ENCODE measurements around the gene TJP2.

Gene TJP2

GRCh38 chr9:69178583-69179011, 4.5 kb downstream of the TJP2 start:
- in situ Hi-C loops (cut with MboI; ENCODE audit: low sequenced_read_pairs, unreplicated experiment): loop anchor here (25.0 kb wide), 1 partner anchor 466 kb away; the partner anchor contains the start of gene PIP5K1B
- no peak for TF ChIP-seq CTCF (IDR thresholded peaks at IDR 0.05; ENCODE audit: borderline replicate concordance, control extremely low read depth, extremely low read depth, insufficient read depth, missing control alignments)
- no peak for DNase-seq (ENCODE audit: low spot score)

- no peak for TF ChIP-seq CTCF (IDR thresholded peaks at IDR 0.05; ENCODE audit: borderline replicate concordance, control extremely low read depth, extremely low read depth, insufficient read depth, missing control alignments)
- in situ Hi-C loops (cut with MboI; ENCODE audit: low sequenced_read_pairs, unreplicated experiment): loop anchor here (25.0 kb wide), 1 partner anchor 467 kb away; the partner anchor contains the start of gene PIP5K1B
Observed at GRCh38 chr9:69179037-69179436, 5.0 kb downstream of the TJP2 start.

GRCh38 chr9:69180200-69180599, 6.1 kb downstream of the TJP2 start:
- TF ChIP-seq CTCF (IDR thresholded peaks at IDR 0.05; ENCODE audit: borderline replicate concordance, control extremely low read depth, extremely low read depth, insufficient read depth, missing control alignments): no peak
- in situ Hi-C loops (cut with MboI; ENCODE audit: low sequenced_read_pairs, unreplicated experiment): loop anchor here (25.0 kb wide), 1 partner anchor 468 kb away; the partner anchor contains the start of gene PIP5K1B
- no peak for DNase-seq (ENCODE audit: low spot score)

More at GRCh38 chr9:69179037-69179436, 5.0 kb downstream of the TJP2 start:
- no peak for DNase-seq (ENCODE audit: low spot score)

- in situ Hi-C loops (cut with MboI; ENCODE audit: low sequenced_read_pairs, unreplicated experiment): loop anchor here (25.0 kb wide), 1 partner anchor 468 kb away; the partner anchor contains the start of gene PIP5K1B
Observed at GRCh38 chr9:69180670-69181069, 6.6 kb downstream of the TJP2 start.

GRCh38 chr9:69181908-69182353, 7.9 kb downstream of the TJP2 start:
- TF ChIP-seq CTCF (IDR thresholded peaks at IDR 0.05; ENCODE audit: borderline replicate concordance, control extremely low read depth, extremely low read depth, insufficient read depth, missing control alignments): no peak
- DNase-seq (ENCODE audit: low spot score): no peak
- in situ Hi-C loops (cut with MboI; ENCODE audit: low sequenced_read_pairs, unreplicated experiment): loop anchor here (25.0 kb wide), 1 partner anchor 470 kb away; the partner anchor contains the start of gene PIP5K1B

More at GRCh38 chr9:69180670-69181069, 6.6 kb downstream of the TJP2 start:
- TF ChIP-seq CTCF (IDR thresholded peaks at IDR 0.05; ENCODE audit: borderline replicate concordance, control extremely low read depth, extremely low read depth, insufficient read depth, missing control alignments): no peak
- DNase-seq (ENCODE audit: low spot score): no peak

- TF ChIP-seq CTCF (IDR thresholded peaks at IDR 0.05; ENCODE audit: borderline replicate concordance, control extremely low read depth, extremely low read depth, insufficient read depth, missing control alignments): no peak
- DNase-seq (ENCODE audit: low spot score): no peak
- in situ Hi-C loops (cut with MboI; ENCODE audit: low sequenced_read_pairs, unreplicated experiment): loop anchor here (25.0 kb wide), 1 partner anchor 472 kb away; the partner anchor contains the start of gene PIP5K1B
Observed at GRCh38 chr9:69184266-69184665, 10.2 kb downstream of the TJP2 start.

Data from GM13976 (cell line).